Panc1 (cell line): Measurements from ENCODE around the gene NEO1. TPM values are rescaled to one million over a fixed set of nuclear protein-coding genes. Genes with fewer than 3 reads are reported as not detected.

ENCODE experiments used
- ATAC-seq: fragments of 200-7000 bp; cut with Tn5 transposase; 2 replicates; pipeline ENCODE4 v1.9.1; 2020; ENCODE audit warnings: mild to moderate bottlenecking, moderate library complexity
- BruUV-seq: library from RNA; stranded (reverse); fragments of 400-500 nt; replicated peaks from 2 replicates; lab custom pipeline; 2021; lab: Mats Ljungman, UMichigan
- CTCF ChIA-PET: fragments of 300-600 bp; sonication (Branson Sonifier 250); formaldehyde crosslinking; loops from one replicate; lab custom pipeline; 2022; ENCODE audit warnings: antibody characterized with exemption; lab: Charles Lee
- POLR2A ChIA-PET: fragments of 300-600 bp; sonication (Branson Sonifier 250); formaldehyde crosslinking; loops from one replicate; lab custom pipeline; 2022; ENCODE audit warnings: antibody characterized with exemption; lab: Charles Lee
- DNase-seq: peaks from one replicate; pipeline ENCODE4 v3.0.0-alpha.2; 2010; ENCODE audit warnings: low read depth, low spot score
- H3K27ac ChIP-seq: 2 replicates; pipeline ENCODE4 v1.5.1; 2011; ENCODE audit warnings: mild to moderate bottlenecking, low read length, inconsistent platforms
- H3K27me3 ChIP-seq: fragments of 200-500 bp; sonication (Bioruptor generic); 2 replicates; pipeline ENCODE4 v1.6.0; 2014; ENCODE audit warnings: low read length, inconsistent platforms; ENCODE audit not compliant: control insufficient read depth, insufficient read depth
- H3K36me3 ChIP-seq: fragments of 200-500 bp; sonication (Bioruptor generic); 2 replicates; pipeline ENCODE4 v1.5.1; 2014; ENCODE audit warnings: inconsistent platforms, mild to moderate bottlenecking, low read length, moderate library complexity; ENCODE audit not compliant: control insufficient read depth, insufficient read depth
- H3K4me1 ChIP-seq: 2 replicates; pipeline ENCODE4 v1.5.1; 2011; ENCODE audit warnings: inconsistent platforms, mild to moderate bottlenecking, low read length, moderate library complexity; ENCODE audit not compliant: control insufficient read depth, insufficient read depth
- H3K4me3 ChIP-seq, 2 experiments: 2 replicates each; pipeline ENCODE4 v1.5.1; 2011 to 2012; ENCODE audit warnings: low read depth in 2 of 2, low read length in 2 of 2, mild to moderate bottlenecking in 2 of 2, inconsistent platforms in 1 of 2, moderate library complexity in 1 of 2
- H3K9me3 ChIP-seq: fragments of 200-500 bp; sonication (Bioruptor generic); 2 replicates; pipeline ENCODE4 v1.5.1; 2014; ENCODE audit warnings: low read depth, mild to moderate bottlenecking, inconsistent platforms, low read length, moderate library complexity; ENCODE audit not compliant: control insufficient read depth, insufficient read depth
- POLR2AphosphoS5 ChIP-seq: IDR thresholded peaks from 2 replicates; pipeline ENCODE4 v1.6.1; 2012; ENCODE audit warnings: mild to moderate bottlenecking, low read depth, low read length, moderate library complexity
- SIN3A ChIP-seq: IDR thresholded peaks from 2 replicates; pipeline ENCODE4 v1.6.1; 2012; ENCODE audit warnings: low read depth, mild to moderate bottlenecking, low read length, moderate library complexity, borderline replicate concordance; ENCODE audit not compliant: insufficient read depth
- TCF7L2 ChIP-seq: IDR thresholded peaks from 2 replicates; pipeline ENCODE4 v1.6.1; 2011; ENCODE audit warnings: mild to moderate bottlenecking, low read depth, low read length, inconsistent platforms
- in situ Hi-C: cut with HindIII; loops from 2 replicates; pipeline ENCODE4 v1.10.0; 2016; ENCODE audit warnings: low sequenced_read_pairs, low pct_unique_long_range_greater_than_20kb
- intact Hi-C: fragments of 100-400 bp; cut with micrococcal nuclease; formaldehyde crosslinking; loops from one replicate; pipeline ENCODE4 v1.10.0; 2022; ENCODE audit not compliant: unreplicated experiment
- total RNA-seq: library from RNA; stranded (reverse); gene quantifications from one replicate; pipeline ENCODE4 v1.2.1, GENCODE V29; 2021; ENCODE audit not compliant: unreplicated experiment
- TF ChIP-seq, protein P1 (sequence below), 2 experiments: IDR thresholded peaks; 2 replicates each; pipeline ENCODE4 v1.6.1; 2011 to 2012; ENCODE audit warnings: low read depth in 2 of 2, control low read depth in 1 of 2, low read length in 1 of 2, mild to moderate bottlenecking in 1 of 2, moderate library complexity in 1 of 2; ENCODE audit not compliant: insufficient read depth in 1 of 2
- TF ChIP-seq, protein P2 (sequence below): fragments of 450-650 bp; IDR thresholded peaks from 2 replicates; pipeline ENCODE4 v1.5.1; 2017; ENCODE audit warnings: mild to moderate bottlenecking

NEO1 gene
- total RNA-seq, 1 experiment from 2014 or later = 7.5 TPM

DNA sequence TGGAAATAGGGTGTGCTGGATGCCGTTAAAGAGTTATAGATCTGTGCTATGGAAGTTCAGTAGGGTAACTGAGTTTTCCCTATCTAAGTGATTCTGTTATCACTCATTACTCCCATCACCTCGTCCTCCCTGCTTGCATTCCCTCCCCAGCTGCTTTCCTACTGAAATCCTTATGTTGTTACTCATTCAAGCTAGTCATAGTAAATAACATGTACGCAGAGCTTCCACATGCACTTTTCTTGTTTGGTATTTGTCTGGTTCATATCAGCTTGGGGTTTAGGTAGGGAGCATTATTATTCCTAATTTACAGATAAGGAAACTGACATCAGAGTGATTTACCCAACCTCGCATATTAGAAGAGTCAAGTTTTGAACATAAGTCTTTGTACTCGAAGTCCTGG, 181.4 kb downstream of the NEO1 start:
- no peak for TF ChIP-seq POLR2AphosphoS5
- TF ChIP-seq SIN3A = no peak
- no peak for TF ChIP-seq TCF7L2
- TF ChIP-seq, protein P1, sequence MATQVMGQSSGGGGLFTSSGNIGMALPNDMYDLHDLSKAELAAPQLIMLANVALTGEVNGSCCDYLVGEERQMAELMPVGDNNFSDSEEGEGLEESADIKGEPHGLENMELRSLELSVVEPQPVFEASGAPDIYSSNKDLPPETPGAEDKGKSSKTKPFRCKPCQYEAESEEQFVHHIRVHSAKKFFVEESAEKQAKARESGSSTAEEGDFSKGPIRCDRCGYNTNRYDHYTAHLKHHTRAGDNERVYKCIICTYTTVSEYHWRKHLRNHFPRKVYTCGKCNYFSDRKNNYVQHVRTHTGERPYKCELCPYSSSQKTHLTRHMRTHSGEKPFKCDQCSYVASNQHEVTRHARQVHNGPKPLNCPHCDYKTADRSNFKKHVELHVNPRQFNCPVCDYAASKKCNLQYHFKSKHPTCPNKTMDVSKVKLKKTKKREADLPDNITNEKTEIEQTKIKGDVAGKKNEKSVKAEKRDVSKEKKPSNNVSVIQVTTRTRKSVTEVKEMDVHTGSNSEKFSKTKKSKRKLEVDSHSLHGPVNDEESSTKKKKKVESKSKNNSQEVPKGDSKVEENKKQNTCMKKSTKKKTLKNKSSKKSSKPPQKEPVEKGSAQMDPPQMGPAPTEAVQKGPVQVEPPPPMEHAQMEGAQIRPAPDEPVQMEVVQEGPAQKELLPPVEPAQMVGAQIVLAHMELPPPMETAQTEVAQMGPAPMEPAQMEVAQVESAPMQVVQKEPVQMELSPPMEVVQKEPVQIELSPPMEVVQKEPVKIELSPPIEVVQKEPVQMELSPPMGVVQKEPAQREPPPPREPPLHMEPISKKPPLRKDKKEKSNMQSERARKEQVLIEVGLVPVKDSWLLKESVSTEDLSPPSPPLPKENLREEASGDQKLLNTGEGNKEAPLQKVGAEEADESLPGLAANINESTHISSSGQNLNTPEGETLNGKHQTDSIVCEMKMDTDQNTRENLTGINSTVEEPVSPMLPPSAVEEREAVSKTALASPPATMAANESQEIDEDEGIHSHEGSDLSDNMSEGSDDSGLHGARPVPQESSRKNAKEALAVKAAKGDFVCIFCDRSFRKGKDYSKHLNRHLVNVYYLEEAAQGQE (IDR thresholded peaks at IDR 0.05; ENCODE audit: insufficient read depth in 1 of 2, low read depth in 2 of 2, low read length in 1 of 2) = no peak
- TF ChIP-seq, protein P2, sequence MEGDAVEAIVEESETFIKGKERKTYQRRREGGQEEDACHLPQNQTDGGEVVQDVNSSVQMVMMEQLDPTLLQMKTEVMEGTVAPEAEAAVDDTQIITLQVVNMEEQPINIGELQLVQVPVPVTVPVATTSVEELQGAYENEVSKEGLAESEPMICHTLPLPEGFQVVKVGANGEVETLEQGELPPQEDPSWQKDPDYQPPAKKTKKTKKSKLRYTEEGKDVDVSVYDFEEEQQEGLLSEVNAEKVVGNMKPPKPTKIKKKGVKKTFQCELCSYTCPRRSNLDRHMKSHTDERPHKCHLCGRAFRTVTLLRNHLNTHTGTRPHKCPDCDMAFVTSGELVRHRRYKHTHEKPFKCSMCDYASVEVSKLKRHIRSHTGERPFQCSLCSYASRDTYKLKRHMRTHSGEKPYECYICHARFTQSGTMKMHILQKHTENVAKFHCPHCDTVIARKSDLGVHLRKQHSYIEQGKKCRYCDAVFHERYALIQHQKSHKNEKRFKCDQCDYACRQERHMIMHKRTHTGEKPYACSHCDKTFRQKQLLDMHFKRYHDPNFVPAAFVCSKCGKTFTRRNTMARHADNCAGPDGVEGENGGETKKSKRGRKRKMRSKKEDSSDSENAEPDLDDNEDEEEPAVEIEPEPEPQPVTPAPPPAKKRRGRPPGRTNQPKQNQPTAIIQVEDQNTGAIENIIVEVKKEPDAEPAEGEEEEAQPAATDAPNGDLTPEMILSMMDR = no peak
- H3K4me1 ChIP-seq = no peaks in the 10 kb centered on the region
- no peaks in the 10 kb centered on the region for H3K9me3 ChIP-seq
- intact Hi-C loops = no loop called here
- no peak overlapping the region for H3K4me3 ChIP-seq
- DNase-seq = no peak
- H3K27ac ChIP-seq = no peak overlapping the region
- in situ Hi-C loops = no loop called here
- POLR2A ChIA-PET = no interaction called here
- peaks cover 7% of the 10 kb centered on the region; the same call in 1 of the 2 replicates for H3K27me3 ChIP-seq
- CTCF ChIA-PET = no interaction called here
- no peaks in the 10 kb centered on the region for H3K36me3 ChIP-seq
- ATAC-seq = no peak
- BruUV-seq = no TSS peak

DNA sequence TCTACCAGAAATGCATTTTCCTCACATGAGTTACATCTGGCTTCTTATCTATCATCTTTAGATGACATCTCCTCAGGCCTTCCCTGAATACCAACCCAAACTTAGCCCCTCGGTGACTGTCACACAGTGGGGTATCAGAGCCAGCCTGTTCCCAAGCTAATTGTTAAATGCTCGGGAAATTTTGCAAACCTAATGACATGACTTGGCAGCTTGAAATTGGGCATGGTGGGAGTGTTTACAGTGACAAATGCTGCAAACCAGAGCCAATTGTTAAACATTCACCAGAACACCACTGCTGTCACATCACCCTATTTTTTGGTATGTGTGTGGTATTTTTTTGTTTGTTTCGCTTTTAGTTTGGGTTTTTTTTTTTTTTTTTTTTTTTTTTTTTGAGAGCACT, 185.6 kb downstream of the NEO1 start:
- H3K4me1 ChIP-seq = no peaks in the 10 kb centered on the region
- no peak overlapping the region for H3K4me3 ChIP-seq
- DNase-seq (no peak), ATAC-seq (no peak)
- no peak overlapping the region for H3K27ac ChIP-seq
- no TSS peak for BruUV-seq
- no peak for TF ChIP-seq POLR2AphosphoS5
- TF ChIP-seq, protein P1 (IDR thresholded peaks at IDR 0.05; ENCODE audit: insufficient read depth in 1 of 2, low read depth in 2 of 2, low read length in 1 of 2) = no peak
- no peak for TF ChIP-seq TCF7L2
- no peak for TF ChIP-seq SIN3A
- TF ChIP-seq, protein P2 = no peak
- intact Hi-C loops (no loop called here), in situ Hi-C loops (no loop called here)
- no peaks in the 10 kb centered on the region for H3K36me3 ChIP-seq
- ChIA-PET POLR2A (no interaction called here), CTCF (interaction anchor here (0.7 kb wide), 1 partner anchor 134 kb away, joined by 6 read pairs; no protein-coding TSS in a partner anchor)
- H3K9me3 ChIP-seq = no peaks in the 10 kb centered on the region
- peaks cover 4% of the 10 kb centered on the region; the same call in 1 of the 2 replicates for H3K27me3 ChIP-seq
